SU-DHL-6 (cell line): ENCODE results near the gene RPH3AL.

ENCODE experiments used
- H2AFZ ChIP-seq: fragments of 200-600 bp; sonication (generic); 2 replicates; pipeline ENCODE4 v1.6.1; 2014; ENCODE audit warnings: low read depth, mild to moderate bottlenecking, moderate library complexity, mixed read lengths, antibody characterized with exemption, low read length; ENCODE audit not compliant: severe bottlenecking
- H3F3A ChIP-seq: fragments of 200-600 bp; shearing (Covaris generic); 2 replicates; pipeline ENCODE4 v1.6.0; 2016; ENCODE audit warnings: antibody characterized with exemption, mild to moderate bottlenecking; ENCODE audit not compliant: insufficient read depth
- H3K27ac ChIP-seq: fragments of 200-600 bp; sonication (generic); 2 replicates; pipeline ENCODE4 v1.5.1; 2016; ENCODE audit warnings: low read depth, mild to moderate bottlenecking, low read length, moderate library complexity, mixed read lengths
- H3K27me3 ChIP-seq: fragments of 200-600 bp; sonication (generic), shearing (Covaris generic); 2 replicates; pipeline ENCODE4 v1.6.0; 2014; ENCODE audit warnings: mild to moderate bottlenecking, low read length
- H3K36me3 ChIP-seq: fragments of 200-600 bp; sonication (generic); 2 replicates; pipeline ENCODE4 v1.6.1; 2014; ENCODE audit warnings: mild to moderate bottlenecking, low read length, mixed read lengths
- H3K4me2 ChIP-seq: fragments of 300-600, 200-600 bp; shearing (Covaris generic), sonication (generic); 2 replicates; pipeline ENCODE4 v1.6.0; 2014; ENCODE audit warnings: low read length, low read depth, mild to moderate bottlenecking; ENCODE audit not compliant: poor library complexity, severe bottlenecking
- H3K4me3 ChIP-seq: fragments of 200-600 bp; sonication (generic); 2 replicates; pipeline ENCODE4 v1.5.1; 2014; ENCODE audit warnings: antibody characterized with exemption, low read length, mild to moderate bottlenecking, mixed read lengths; ENCODE audit not compliant: insufficient read depth, poor library complexity, severe bottlenecking
- H3K79me2 ChIP-seq: fragments of 200-600 bp; sonication (generic); 2 replicates; pipeline ENCODE4 v1.6.1; 2014; ENCODE audit warnings: mild to moderate bottlenecking, low read length, moderate library complexity; ENCODE audit not compliant: insufficient read depth
- H3K9ac ChIP-seq: fragments of 200-600 bp; sonication (generic); 2 replicates; pipeline ENCODE4 v1.7.0; 2014; ENCODE audit warnings: mild to moderate bottlenecking, low read length
- H3K9me2 ChIP-seq: fragments of 200-600 bp; sonication (generic); replicated peaks from 2 replicates; pipeline ENCODE4 v1.6.1; 2014; ENCODE audit warnings: low read length; ENCODE audit not compliant: insufficient read depth
- H3K9me3 ChIP-seq: fragments of 200-600 bp; sonication (generic); 2 replicates; pipeline ENCODE4 v1.6.1; 2014; ENCODE audit warnings: low read length, mixed read lengths; ENCODE audit not compliant: insufficient read depth
- H4K20me1 ChIP-seq: fragments of 200-600 bp; sonication (generic); 2 replicates; pipeline ENCODE4 v1.6.1; 2014; ENCODE audit warnings: low read depth, mild to moderate bottlenecking, antibody characterized with exemption, low read length, moderate library complexity, mixed read lengths
- EZH2phosphoT487 ChIP-seq: fragments of 200-600 bp; sonication (generic), shearing (Covaris generic); conservative IDR thresholded peaks from 2 replicates; pipeline ENCODE4 v1.6.1; 2018; ENCODE audit warnings: mild to moderate bottlenecking, antibody characterized with exemption, low read length, moderate library complexity, mixed read lengths
- TF ChIP-seq, protein P1 (sequence below): fragments of 200-600 bp; sonication (generic); IDR thresholded peaks from one replicate; pipeline ENCODE4 v1.5.1; 2017; ENCODE audit warnings: antibody characterized with exemption, mild to moderate bottlenecking, low read length, moderate library complexity; ENCODE audit not compliant: insufficient read depth, poor library complexity, severe bottlenecking

RPH3AL gene

DNA sequence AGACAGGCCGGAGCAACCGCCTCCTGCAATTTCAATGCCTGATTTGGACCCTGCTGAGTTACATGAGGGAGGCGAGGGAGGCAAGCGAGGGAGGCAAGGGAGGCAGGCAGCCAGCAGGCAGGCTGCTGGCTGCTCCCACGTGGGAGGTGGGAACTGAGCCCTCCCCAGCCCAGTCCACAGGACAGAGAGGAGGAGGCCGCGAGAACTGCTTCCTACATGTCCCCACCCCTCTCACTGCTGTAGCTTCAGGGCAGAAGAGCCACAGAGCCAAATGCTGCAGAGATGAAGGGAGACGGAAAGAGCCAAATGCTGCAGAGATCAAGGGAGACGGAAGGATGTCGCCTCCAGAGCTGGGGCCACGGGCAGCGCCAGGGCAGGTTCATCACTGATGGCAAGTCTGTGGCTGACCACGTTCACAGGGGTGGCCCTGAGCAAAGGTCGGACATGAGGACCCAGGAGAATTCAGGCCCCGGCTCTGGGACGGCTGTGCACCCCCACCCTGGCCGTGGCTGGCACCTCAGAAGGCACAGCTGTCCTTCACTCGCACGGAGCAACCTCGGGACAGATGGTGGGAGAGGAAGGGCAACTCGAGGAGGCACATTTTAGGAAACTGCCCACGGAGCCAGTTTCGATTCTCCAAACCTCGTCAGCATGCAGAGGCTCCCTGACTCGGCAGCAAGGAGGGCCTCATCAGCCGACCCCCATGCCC lies 21.5 kb downstream of the RPH3AL start:
- Histone ChIP-seq H3K9me2 (no peaks in the 10 kb centered on the region), H4K20me1 (no peaks in the 10 kb centered on the region), H2AFZ (no peak overlapping the region), H3F3A (no peaks in the 10 kb centered on the region), H3K9me3 (no peaks in the 10 kb centered on the region), H3K27me3 (no peaks in the 10 kb centered on the region), H3K4me2 (no peak overlapping the region), H3K9ac (no peak overlapping the region), H3K4me3 (no peak overlapping the region), H3K27ac (no peak overlapping the region), H3K79me2 (no peaks in the 10 kb centered on the region), H3K36me3 (no peaks in the 10 kb centered on the region)
- TF ChIP-seq, protein P1, sequence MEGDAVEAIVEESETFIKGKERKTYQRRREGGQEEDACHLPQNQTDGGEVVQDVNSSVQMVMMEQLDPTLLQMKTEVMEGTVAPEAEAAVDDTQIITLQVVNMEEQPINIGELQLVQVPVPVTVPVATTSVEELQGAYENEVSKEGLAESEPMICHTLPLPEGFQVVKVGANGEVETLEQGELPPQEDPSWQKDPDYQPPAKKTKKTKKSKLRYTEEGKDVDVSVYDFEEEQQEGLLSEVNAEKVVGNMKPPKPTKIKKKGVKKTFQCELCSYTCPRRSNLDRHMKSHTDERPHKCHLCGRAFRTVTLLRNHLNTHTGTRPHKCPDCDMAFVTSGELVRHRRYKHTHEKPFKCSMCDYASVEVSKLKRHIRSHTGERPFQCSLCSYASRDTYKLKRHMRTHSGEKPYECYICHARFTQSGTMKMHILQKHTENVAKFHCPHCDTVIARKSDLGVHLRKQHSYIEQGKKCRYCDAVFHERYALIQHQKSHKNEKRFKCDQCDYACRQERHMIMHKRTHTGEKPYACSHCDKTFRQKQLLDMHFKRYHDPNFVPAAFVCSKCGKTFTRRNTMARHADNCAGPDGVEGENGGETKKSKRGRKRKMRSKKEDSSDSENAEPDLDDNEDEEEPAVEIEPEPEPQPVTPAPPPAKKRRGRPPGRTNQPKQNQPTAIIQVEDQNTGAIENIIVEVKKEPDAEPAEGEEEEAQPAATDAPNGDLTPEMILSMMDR: no peak
- no peak for TF ChIP-seq EZH2phosphoT487

- TF ChIP-seq, protein P1: no peak
- Histone ChIP-seq H3K9me3 (no peaks in the 10 kb centered on the region), H3K4me3 (no peak overlapping the region), H3F3A (no peaks in the 10 kb centered on the region), H4K20me1 (no peaks in the 10 kb centered on the region), H3K36me3 (no peaks in the 10 kb centered on the region), H3K27ac (no peak overlapping the region), H3K27me3 (no peaks in the 10 kb centered on the region), H3K9me2 (no peaks in the 10 kb centered on the region), H3K9ac (no peak overlapping the region), H3K4me2 (no peak overlapping the region), H3K79me2 (no peaks in the 10 kb centered on the region), H2AFZ (no peak overlapping the region)
These were observed 22.7 kb downstream of the RPH3AL start for GRCh38 chr17:329784-330420.

DNA sequence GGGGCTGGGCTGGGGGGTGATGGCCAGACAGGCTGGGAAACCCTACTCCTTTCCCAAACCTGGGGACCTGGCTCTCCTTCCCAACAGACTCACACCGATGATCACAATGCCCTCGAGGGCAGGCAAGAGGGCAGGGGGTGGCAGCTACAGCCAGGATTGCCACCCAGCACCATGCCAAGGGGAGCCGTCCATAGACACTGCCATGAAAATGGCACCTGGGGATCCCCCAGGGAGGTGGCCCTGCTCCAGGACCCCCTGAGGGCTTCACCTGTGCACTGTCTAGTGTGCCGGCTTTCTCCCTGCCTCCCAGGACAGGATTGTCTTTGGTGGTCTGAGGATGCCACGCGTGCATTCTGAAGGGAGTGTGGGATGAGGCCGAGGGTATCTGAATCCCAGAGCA lies 24.6 kb downstream of the RPH3AL start:
- Histone ChIP-seq H3K9me2 (no peaks in the 10 kb centered on the region), H3K9me3 (no peaks in the 10 kb centered on the region), H3K27ac (no peak overlapping the region), H3K4me3 (no peak overlapping the region), H3F3A (no peaks in the 10 kb centered on the region), H4K20me1 (no peaks in the 10 kb centered on the region), H3K9ac (no peak overlapping the region), H3K4me2 (no peak overlapping the region), H3K79me2 (no peaks in the 10 kb centered on the region), H3K36me3 (no peaks in the 10 kb centered on the region), H2AFZ (no peak overlapping the region), H3K27me3 (no peaks in the 10 kb centered on the region)
- TF ChIP-seq, protein P1: no peak
- TF ChIP-seq EZH2phosphoT487: no peak
